ENCODE data around the gene RAD51B. TPM values are rescaled to one million over a fixed set of nuclear protein-coding genes. Genes with fewer than 3 reads are reported as not detected.

Gene RAD51B
- total and polyA plus RNA-seq, 3 donors from 2014 or later = 5.5 to 22.5 (median 19.1) TPM

GRCh38 chr14:68000511-68000910 is 180.9 kb downstream of the RAD51B start:
- WGBS, 2 donors = 44 to 65% methylated on average over 1 of the region's 1 CpG
- no peak for DNase-seq
- H3K36me3 ChIP-seq (ENCODE audit: low read depth, missing control alignments) = no peaks in the 10 kb centered on the region
- no peaks in the 10 kb centered on the region for H3K9me3 ChIP-seq
- TF ChIP-seq POLR2A (IDR thresholded peaks at IDR 0.05) (no peak), CTCF (IDR thresholded peaks at IDR 0.05) (no peak)
- H3K4me1 ChIP-seq = no peaks in the 10 kb centered on the region
- no peak overlapping the region for H3K4me3 ChIP-seq
- no peaks in the 10 kb centered on the region for H3K27me3 ChIP-seq
- H3K27ac ChIP-seq = no peak overlapping the region
- intact Hi-C loops (cut with DNase I; ENCODE audit: low total_unique reads) = no loop called here

- no peak for DNase-seq
- H3K27ac ChIP-seq = no peak overlapping the region
- WGBS, 2 donors = 65 to 88% methylated on average over 1 of the region's 1 CpG
These were observed 188.9 kb downstream of the RAD51B start for GRCh38 chr14:68008491-68008890.

GRCh38 chr14:68011406-68012028 is 191.9 kb downstream of the RAD51B start:
- TF ChIP-seq CTCF (IDR thresholded peaks at IDR 0.05) = no peak
- TF ChIP-seq POLR2A (IDR thresholded peaks at IDR 0.05) = no peak
- H3K36me3 ChIP-seq (ENCODE audit: low read depth, missing control alignments) = no peaks in the 10 kb centered on the region
- H3K27ac ChIP-seq = no peak overlapping the region
- intact Hi-C loops (cut with DNase I; ENCODE audit: low total_unique reads) = no loop called here
- H3K4me1 ChIP-seq = no peaks in the 10 kb centered on the region
- H3K9me3 ChIP-seq = no peaks in the 10 kb centered on the region
- no peaks in the 10 kb centered on the region for H3K27me3 ChIP-seq
- 38 to 44% methylated on average over 4 of the region's 4 CpGs for WGBS, 2 donors
- no peak overlapping the region for H3K4me3 ChIP-seq
- no peak for DNase-seq

More at GRCh38 chr14:68008491-68008890, 188.9 kb downstream of the RAD51B start:
- no peaks in the 10 kb centered on the region for H3K36me3 ChIP-seq (ENCODE audit: low read depth, missing control alignments)
- H3K4me3 ChIP-seq = no peak overlapping the region
- no peaks in the 10 kb centered on the region for H3K9me3 ChIP-seq
- intact Hi-C loops (cut with DNase I; ENCODE audit: low total_unique reads) = no loop called here
- H3K4me1 ChIP-seq = no peaks in the 10 kb centered on the region
- no peaks in the 10 kb centered on the region for H3K27me3 ChIP-seq
- TF ChIP-seq POLR2A (IDR thresholded peaks at IDR 0.05) (no peak), CTCF (IDR thresholded peaks at IDR 0.05) (no peak)

DNA sequence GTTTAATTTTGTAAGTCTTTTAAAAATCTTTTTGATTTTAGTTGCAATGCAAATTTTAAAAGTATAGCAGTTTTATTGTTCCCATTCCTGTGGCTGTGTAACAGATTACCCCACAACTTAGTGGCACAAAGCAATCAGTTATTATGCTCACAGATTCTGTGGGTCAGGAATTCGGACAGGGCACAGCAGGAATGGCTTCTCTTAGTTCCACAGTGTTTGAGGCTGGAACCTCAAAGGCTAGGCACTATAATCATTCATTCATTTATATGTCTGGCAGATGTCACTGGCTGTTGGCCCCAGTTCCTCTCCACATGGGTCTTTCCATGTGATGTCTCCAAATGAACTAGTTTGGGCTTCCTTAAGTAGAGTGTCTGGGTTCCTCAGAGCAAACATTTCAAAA is 193.3 kb downstream of the RAD51B start:
- Histone ChIP-seq H3K4me1 (no peaks in the 10 kb centered on the region), H3K36me3 (ENCODE audit: low read depth, missing control alignments) (no peaks in the 10 kb centered on the region), H3K27ac (no peak overlapping the region), H3K9me3 (no peaks in the 10 kb centered on the region), H3K27me3 (no peaks in the 10 kb centered on the region), H3K4me3 (no peak overlapping the region)
- DNase-seq = no peak
- intact Hi-C loops (cut with DNase I; ENCODE audit: low total_unique reads) = no loop called here
- TF ChIP-seq POLR2A (IDR thresholded peaks at IDR 0.05) = no peak
- TF ChIP-seq CTCF (IDR thresholded peaks at IDR 0.05) = no peak
- 69 to 85% methylated on average over 1 of the region's 1 CpG for WGBS, 2 donors

DNA sequence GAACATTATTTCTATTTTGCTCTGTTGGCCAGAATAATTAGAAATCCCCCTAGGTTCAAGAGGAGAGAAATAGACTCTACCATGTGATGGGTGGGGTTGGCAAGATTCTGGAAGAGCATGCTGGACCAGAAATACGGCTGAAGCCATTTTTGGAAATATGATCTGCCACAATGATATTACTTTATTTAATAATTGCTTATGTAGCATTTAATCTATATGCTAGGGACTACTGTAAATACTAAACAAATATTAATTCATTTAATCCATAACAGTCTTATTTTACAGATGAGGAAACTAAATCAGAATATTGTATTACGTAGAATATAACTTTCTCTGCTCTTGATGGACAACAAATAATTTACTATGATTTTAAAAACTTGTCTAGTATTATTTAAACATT is 193.7 kb downstream of the RAD51B start:
- H3K9me3 ChIP-seq = no peaks in the 10 kb centered on the region
- intact Hi-C loops (cut with DNase I; ENCODE audit: low total_unique reads) = no loop called here
- no peak overlapping the region for H3K4me3 ChIP-seq
- H3K36me3 ChIP-seq (ENCODE audit: low read depth, missing control alignments) = no peaks in the 10 kb centered on the region
- H3K4me1 ChIP-seq = no peaks in the 10 kb centered on the region
- no peak for DNase-seq
- no peak overlapping the region for H3K27ac ChIP-seq
- no peaks in the 10 kb centered on the region for H3K27me3 ChIP-seq
- 82 to 92% methylated on average over 2 of the region's 2 CpGs for WGBS, 2 donors
- TF ChIP-seq POLR2A (IDR thresholded peaks at IDR 0.05) (no peak), CTCF (IDR thresholded peaks at IDR 0.05) (no peak)
